GM21526 (cell line): Measurements from ENCODE around the gene MLIP.
"Not testable (repeated sequence)": the region's sequence is repeated elsewhere in the genome, so short reads cannot be mapped to it uniquely, and the experiment has no call there.

Experiments
- ATAC-seq: cut with Tn5 transposase; IDR thresholded peaks from one replicate; pipeline ENCODE4 v1.9.1; 2021; ENCODE audit warnings: moderate library complexity; ENCODE audit not compliant: unreplicated experiment, low FRiP score

Gene MLIP

GRCh38 chr6:54206510-54206909 is 95.3 kb downstream of the MLIP start:
- no peak for ATAC-seq

GRCh38 chr6:54209983-54210382 is 98.7 kb downstream of the MLIP start:
- ATAC-seq, result not testable (repeated sequence)

- no peak for ATAC-seq
Observed at GRCh38 chr6:54214286-54214685, 103.0 kb downstream of the MLIP start.

- ATAC-seq, result no peak
Observed at GRCh38 chr6:54216336-54216735, 105.1 kb downstream of the MLIP start.

- ATAC-seq, result no peak
Observed at GRCh38 chr6:54217018-54217417, 105.8 kb downstream of the MLIP start.

- ATAC-seq, result no peak
Observed at GRCh38 chr6:54222217-54222616, 111.0 kb downstream of the MLIP start.

GRCh38 chr6:54232703-54233102 is 121.5 kb downstream of the MLIP start:
- ATAC-seq, result no peak

- ATAC-seq, result no peak
Observed at GRCh38 chr6:54234539-54234938, 123.3 kb downstream of the MLIP start.

GRCh38 chr6:54236984-54237383 is 125.7 kb downstream of the MLIP start:
- ATAC-seq, result no peak

GRCh38 chr6:54238396-54238795 is 127.2 kb downstream of the MLIP start:
- no peak for ATAC-seq

- no peak for ATAC-seq
Observed at GRCh38 chr6:54243699-54244098, 132.5 kb downstream of the MLIP start.

- ATAC-seq, result no peak
Observed at GRCh38 chr6:54244430-54244829, 133.2 kb downstream of the MLIP start.

- no peak for ATAC-seq
Observed at GRCh38 chr6:54245265-54245664, 134.0 kb downstream of the MLIP start.

GRCh38 chr6:54248319-54248718 is 137.1 kb downstream of the MLIP start:
- no peak for ATAC-seq

GRCh38 chr6:54248994-54249393 is 137.8 kb downstream of the MLIP start:
- ATAC-seq, result no peak

GRCh38 chr6:54249812-54250211 is 138.6 kb downstream of the MLIP start:
- not testable (repeated sequence) for ATAC-seq

GRCh38 chr6:54252496-54252895 is 141.3 kb downstream of the MLIP start:
- ATAC-seq, result no peak

GRCh38 chr6:54252916-54253315 is 141.7 kb downstream of the MLIP start:
- ATAC-seq, result no peak

- ATAC-seq, result no peak
Observed at GRCh38 chr6:54254886-54255285, 143.6 kb downstream of the MLIP start.

GRCh38 chr6:54255886-54256285 is 144.6 kb downstream of the MLIP start:
- no peak for ATAC-seq

- no peak for ATAC-seq
Observed at GRCh38 chr6:54260025-54260424, 148.8 kb downstream of the MLIP start.

- no peak for ATAC-seq
Observed at GRCh38 chr6:54262499-54262898, 151.3 kb downstream of the MLIP start.

GRCh38 chr6:54262971-54263370 is 151.7 kb downstream of the MLIP start:
- no peak for ATAC-seq
